ENCODE data around the gene GRK2. TPM values are rescaled to one million over a fixed set of nuclear protein-coding genes. Genes with fewer than 3 reads are reported as not detected.

The GRK2 gene
- total and polyA plus RNA-seq, 2 of the 13 experiments (the other 11 are each of a cell fraction or from before 2014, with no cell fraction given) = 31.3 to 42.4 TPM

- peak; percentile 63 for TF ChIP-seq ZBED4 (CRISPR knock-in tag; IDR thresholded peaks at IDR 0.05; ENCODE audit: borderline replicate concordance)
- TF ChIP-seq ZNF883 (CRISPR knock-in tag; IDR thresholded peaks at IDR 0.05; ENCODE audit: not compliant biosample characterization) = peak; percentile 67
- peak; percentile 88 for TF ChIP-seq MED8 (CRISPR knock-in tag; IDR thresholded peaks at IDR 0.05; ENCODE audit: insufficient replicate concordance)
- TF ChIP-seq CBFB (CRISPR knock-in tag; IDR thresholded peaks at IDR 0.05) = peak; percentile 70; the same call in 1 of the 2 replicates
- TF ChIP-seq ZNF318 (CRISPR knock-in tag; IDR thresholded peaks at IDR 0.05) = peak; percentile 56; the same call in 1 of the 2 replicates
- TF ChIP-seq JUNB (CRISPR knock-in tag; IDR thresholded peaks at IDR 0.05; ENCODE audit: borderline replicate concordance) = peak; percentile 51; the same call in 1 of the 2 replicates
- peak; percentile 53 for TF ChIP-seq CCDC6 (CRISPR knock-in tag; IDR thresholded peaks at IDR 0.05)
- TF ChIP-seq DMTF1 (CRISPR knock-in tag; IDR thresholded peaks at IDR 0.05) = peak; percentile 77; the same call in 1 of the 2 replicates
- TF ChIP-seq ZNF354B (CRISPR knock-in tag; IDR thresholded peaks at IDR 0.05) = 0 out of 2 replicates have a peak, but pooled peaks have one; percentile 79
- TF ChIP-seq ZNF670 (CRISPR knock-in tag; IDR thresholded peaks at IDR 0.05; ENCODE audit: borderline replicate concordance) = peak; percentile 96
- TF ChIP-seq SNAPC2 (CRISPR knock-in tag; IDR thresholded peaks at IDR 0.05) = peak; percentile 46; the same call in 1 of the 2 replicates
- TF ChIP-seq POLR2AphosphoS5 (IDR thresholded peaks at IDR 0.05; ENCODE audit: low read depth, low read length) = peak; percentile 73
- TF ChIP-seq ARID2 (CRISPR knock-in tag; IDR thresholded peaks at IDR 0.05; ENCODE audit: borderline replicate concordance) = 0 out of 2 replicates have a peak, but pooled peaks have one; percentile 71
Measured at GRCh38 chr11:67288452-67289225, 22.4 kb downstream of the GRK2 start (continued).

All from HepG2 (cell line).